Measurements from ENCODE around the gene SMOC1. TPM values are rescaled to one million over a fixed set of nuclear protein-coding genes. Genes with fewer than 3 reads are reported as not detected.

SMOC1 gene
- polyA plus RNA-seq, 3 donors, result not detected

DNA sequence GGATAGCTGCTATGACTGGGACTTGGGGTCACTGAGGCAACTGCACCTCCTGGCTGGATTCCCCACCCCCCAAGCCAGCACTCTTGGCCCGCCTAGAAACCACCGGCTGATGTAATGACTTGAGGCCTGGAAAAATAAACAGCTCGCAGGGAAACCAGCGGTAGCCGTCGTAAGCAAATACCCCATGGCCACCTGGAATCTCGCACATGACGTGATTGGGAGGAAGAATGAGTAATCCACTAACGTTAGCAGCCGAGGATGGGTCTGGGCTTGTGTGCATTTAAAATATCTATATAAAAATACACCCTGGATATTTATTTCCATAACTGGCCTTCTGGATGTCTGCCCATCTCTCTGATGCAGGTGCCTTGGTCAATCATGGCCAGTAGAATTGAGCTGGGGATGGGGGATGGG lies 120.1 kb downstream of the SMOC1 start:
- TF ChIP-seq, protein P1, sequence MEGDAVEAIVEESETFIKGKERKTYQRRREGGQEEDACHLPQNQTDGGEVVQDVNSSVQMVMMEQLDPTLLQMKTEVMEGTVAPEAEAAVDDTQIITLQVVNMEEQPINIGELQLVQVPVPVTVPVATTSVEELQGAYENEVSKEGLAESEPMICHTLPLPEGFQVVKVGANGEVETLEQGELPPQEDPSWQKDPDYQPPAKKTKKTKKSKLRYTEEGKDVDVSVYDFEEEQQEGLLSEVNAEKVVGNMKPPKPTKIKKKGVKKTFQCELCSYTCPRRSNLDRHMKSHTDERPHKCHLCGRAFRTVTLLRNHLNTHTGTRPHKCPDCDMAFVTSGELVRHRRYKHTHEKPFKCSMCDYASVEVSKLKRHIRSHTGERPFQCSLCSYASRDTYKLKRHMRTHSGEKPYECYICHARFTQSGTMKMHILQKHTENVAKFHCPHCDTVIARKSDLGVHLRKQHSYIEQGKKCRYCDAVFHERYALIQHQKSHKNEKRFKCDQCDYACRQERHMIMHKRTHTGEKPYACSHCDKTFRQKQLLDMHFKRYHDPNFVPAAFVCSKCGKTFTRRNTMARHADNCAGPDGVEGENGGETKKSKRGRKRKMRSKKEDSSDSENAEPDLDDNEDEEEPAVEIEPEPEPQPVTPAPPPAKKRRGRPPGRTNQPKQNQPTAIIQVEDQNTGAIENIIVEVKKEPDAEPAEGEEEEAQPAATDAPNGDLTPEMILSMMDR (IDR thresholded peaks at IDR 0.05), result no peak
- H3K4me3 ChIP-seq (replicated peaks in 1 of 3; ENCODE audit: low read depth in 2 of 3, low read length in 3 of 3), result no peak overlapping the region
- no peaks in the 10 kb centered on the region for H3K27me3 ChIP-seq (ENCODE audit: control insufficient read depth in 2 of 2, insufficient read depth in 2 of 2, low read length in 2 of 2)
- no peaks in the 10 kb centered on the region for H3K9me3 ChIP-seq (replicated peaks in 1 of 2; ENCODE audit: control insufficient read depth in 1 of 2, insufficient read depth in 1 of 2, low read length in 2 of 2)
- H3K36me3 ChIP-seq (replicated peaks in 1 of 2; ENCODE audit: control insufficient read depth in 1 of 2, insufficient read depth in 2 of 2, low read length in 2 of 2), result no peaks in the 10 kb centered on the region
- no peak overlapping the region for H3K9ac ChIP-seq (ENCODE audit: insufficient read depth, low read length, poor library complexity, severe bottlenecking)
- H3K9me3 Mint-ChIP-seq, result no peaks in the 10 kb centered on the region
- no peak overlapping the region for H3K27ac Mint-ChIP-seq
- H3K4me1 ChIP-seq (ENCODE audit: control insufficient read depth in 1 of 2, insufficient read depth in 2 of 2, low read length in 2 of 2), result no peaks in the 10 kb centered on the region
- H3K4me1 Mint-ChIP-seq, result no peaks in the 10 kb centered on the region
- no peaks in the 10 kb centered on the region for H3K79me2 ChIP-seq (ENCODE audit: insufficient read depth, low read length)
- no peak overlapping the region for H3K4me2 ChIP-seq (replicated peaks; ENCODE audit: extremely low read depth, low read length, poor library complexity, severe bottlenecking)
- H4K20me1 ChIP-seq (ENCODE audit: insufficient read depth, low read length), result no peaks in the 10 kb centered on the region
- H3K4me3 Mint-ChIP-seq, result no peak overlapping the region
- WGBS (ENCODE audit: insufficient coverage), result no CpG with 5 or more reads among the region's 10 CpGs
- H3K27ac ChIP-seq (ENCODE audit: low read depth in 1 of 2, low read length in 2 of 2), result no peak overlapping the region
- no peak overlapping the region for H2AFZ ChIP-seq (ENCODE audit: insufficient read depth, low read depth, low read length, poor library complexity, severe bottlenecking)
- DNase-seq, result no peak
- intact Hi-C loops (cut with micrococcal nuclease), result no loop called here
- H3K27me3 Mint-ChIP-seq (ENCODE audit: low read depth in 3 of 3), result peaks cover 0 to 5% (median 4%) of the 10 kb centered on the region in 3 donors
- H3K36me3 Mint-ChIP-seq, result no peaks in the 10 kb centered on the region

GRCh38 chr14:70000601-70001000 lies 121.4 kb downstream of the SMOC1 start:
- H2AFZ ChIP-seq (ENCODE audit: insufficient read depth, low read depth, low read length, poor library complexity, severe bottlenecking), result no peak overlapping the region
- no peak overlapping the region for H3K9ac ChIP-seq (ENCODE audit: insufficient read depth, low read length, poor library complexity, severe bottlenecking)
- no peaks in the 10 kb centered on the region for H3K36me3 ChIP-seq (replicated peaks in 1 of 2; ENCODE audit: control insufficient read depth in 1 of 2, insufficient read depth in 2 of 2, low read length in 2 of 2)
- WGBS (ENCODE audit: insufficient coverage), result 90% methylated on average over 2 of the region's 7 CpGs
- DNase-seq, result no peak
- no peaks in the 10 kb centered on the region for H4K20me1 ChIP-seq (ENCODE audit: insufficient read depth, low read length)
- no peaks in the 10 kb centered on the region for H3K9me3 Mint-ChIP-seq
- H3K4me1 Mint-ChIP-seq, result no peaks in the 10 kb centered on the region
- H3K4me3 Mint-ChIP-seq, result no peak overlapping the region
- no peak overlapping the region for H3K27ac Mint-ChIP-seq
- no peaks in the 10 kb centered on the region for H3K9me3 ChIP-seq (replicated peaks in 1 of 2; ENCODE audit: control insufficient read depth in 1 of 2, insufficient read depth in 1 of 2, low read length in 2 of 2)
- no peaks in the 10 kb centered on the region for H3K4me1 ChIP-seq (ENCODE audit: control insufficient read depth in 1 of 2, insufficient read depth in 2 of 2, low read length in 2 of 2)
- TF ChIP-seq, protein P1 (IDR thresholded peaks at IDR 0.05), result no peak
- H3K36me3 Mint-ChIP-seq, result no peaks in the 10 kb centered on the region
- intact Hi-C loops (cut with micrococcal nuclease), result no loop called here
- no peaks in the 10 kb centered on the region for H3K79me2 ChIP-seq (ENCODE audit: insufficient read depth, low read length)
- H3K27me3 ChIP-seq (ENCODE audit: control insufficient read depth in 2 of 2, insufficient read depth in 2 of 2, low read length in 2 of 2), result no peaks in the 10 kb centered on the region
- H3K4me2 ChIP-seq (replicated peaks; ENCODE audit: extremely low read depth, low read length, poor library complexity, severe bottlenecking), result no peak overlapping the region
- no peak overlapping the region for H3K27ac ChIP-seq (ENCODE audit: low read depth in 1 of 2, low read length in 2 of 2)
- H3K27me3 Mint-ChIP-seq (ENCODE audit: low read depth in 3 of 3), result peaks cover 0 to 5% (median 3%) of the 10 kb centered on the region in 3 donors
- H3K4me3 ChIP-seq (replicated peaks in 1 of 3; ENCODE audit: low read depth in 2 of 3, low read length in 3 of 3), result no peak overlapping the region
